Measurements from ENCODE around the gene DBET.
"Not testable (repeated sequence)": the region's sequence is repeated elsewhere in the genome, so short reads cannot be mapped to it uniquely, and the experiment has no call there.

DNA sequence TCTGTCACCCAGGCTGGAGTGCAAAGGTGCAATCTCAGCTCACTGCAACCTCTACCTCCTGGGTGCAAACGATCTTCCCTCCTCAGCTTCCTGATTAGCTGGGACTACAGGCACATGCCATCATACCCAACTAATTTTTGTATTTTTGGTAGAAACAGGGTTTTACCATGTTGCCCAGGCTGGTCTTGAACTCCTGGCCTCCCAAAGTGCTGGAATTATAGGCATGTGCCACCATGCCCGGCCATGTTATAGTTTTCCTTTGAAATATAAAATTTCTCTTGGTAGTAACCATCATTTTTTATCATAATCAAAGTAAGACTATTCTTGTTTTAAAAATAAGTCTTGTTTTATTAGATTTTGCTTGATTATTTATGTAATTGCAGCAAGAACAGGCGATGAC is 50.7 kb downstream of the DBET start:
- TF ChIP-seq, protein P1, sequence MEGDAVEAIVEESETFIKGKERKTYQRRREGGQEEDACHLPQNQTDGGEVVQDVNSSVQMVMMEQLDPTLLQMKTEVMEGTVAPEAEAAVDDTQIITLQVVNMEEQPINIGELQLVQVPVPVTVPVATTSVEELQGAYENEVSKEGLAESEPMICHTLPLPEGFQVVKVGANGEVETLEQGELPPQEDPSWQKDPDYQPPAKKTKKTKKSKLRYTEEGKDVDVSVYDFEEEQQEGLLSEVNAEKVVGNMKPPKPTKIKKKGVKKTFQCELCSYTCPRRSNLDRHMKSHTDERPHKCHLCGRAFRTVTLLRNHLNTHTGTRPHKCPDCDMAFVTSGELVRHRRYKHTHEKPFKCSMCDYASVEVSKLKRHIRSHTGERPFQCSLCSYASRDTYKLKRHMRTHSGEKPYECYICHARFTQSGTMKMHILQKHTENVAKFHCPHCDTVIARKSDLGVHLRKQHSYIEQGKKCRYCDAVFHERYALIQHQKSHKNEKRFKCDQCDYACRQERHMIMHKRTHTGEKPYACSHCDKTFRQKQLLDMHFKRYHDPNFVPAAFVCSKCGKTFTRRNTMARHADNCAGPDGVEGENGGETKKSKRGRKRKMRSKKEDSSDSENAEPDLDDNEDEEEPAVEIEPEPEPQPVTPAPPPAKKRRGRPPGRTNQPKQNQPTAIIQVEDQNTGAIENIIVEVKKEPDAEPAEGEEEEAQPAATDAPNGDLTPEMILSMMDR (IDR thresholded peaks at IDR 0.05): not testable (repeated sequence)
- TF ChIP-seq EZH2, EZH2phosphoT487 (IDR thresholded peaks at IDR 0.05): not testable (repeated sequence)

Measured in neural progenitor cell (in vitro differentiated cells).